RWPE2 (cell line): ENCODE data around the gene GGCT.

Experiments
- ATAC-seq: fragments of 200-7000 bp; cut with Tn5 transposase; 3 replicates; pipeline ENCODE4 v1.9.1; 2021; ENCODE audit warnings: low read depth
- DNase-seq: peaks from one replicate; pipeline ENCODE4 v3.0.0-alpha.2; 2020; ENCODE audit warnings: low spot score
- H3K27ac ChIP-seq: fragments of 450-650 bp; 2 replicates; pipeline ENCODE4 v1.5.1; 2017; ENCODE audit warnings: mild to moderate bottlenecking; ENCODE audit not compliant: poor library complexity, severe bottlenecking
- H3K27me3 ChIP-seq: fragments of 250-450 bp; sonication (Bioruptor Pico); 2 replicates; pipeline ENCODE4 v1.5.1; 2021; ENCODE audit warnings: mild to moderate bottlenecking, moderate library complexity; ENCODE audit not compliant: insufficient read depth, poor library complexity, severe bottlenecking
- H3K36me3 ChIP-seq: fragments of 250-450 bp; sonication (Bioruptor Pico); 2 replicates; pipeline ENCODE4 v1.5.1; 2020; ENCODE audit warnings: low read depth, mild to moderate bottlenecking, moderate library complexity
- H3K4me1 ChIP-seq: fragments of 250-450 bp; sonication (Bioruptor Pico); 2 replicates; pipeline ENCODE4 v1.5.1; 2021; ENCODE audit warnings: mild to moderate bottlenecking, moderate library complexity; ENCODE audit not compliant: insufficient read depth, poor library complexity, severe bottlenecking
- H3K4me3 ChIP-seq: fragments of 250-450 bp; sonication (Bioruptor Pico); 2 replicates; pipeline ENCODE4 v1.5.1; 2021; ENCODE audit warnings: mild to moderate bottlenecking, moderate library complexity; ENCODE audit not compliant: severe bottlenecking
- H3K9me3 ChIP-seq: fragments of 250-450 bp; sonication (Bioruptor Pico); 2 replicates; pipeline ENCODE4 v1.5.1; 2021; ENCODE audit warnings: mild to moderate bottlenecking, moderate library complexity; ENCODE audit not compliant: severe bottlenecking
- TF ChIP-seq, protein P1 (sequence below): fragments of 450-650 bp; IDR thresholded peaks from one replicate; pipeline ENCODE4 v1.5.1; 2017; ENCODE audit warnings: mild to moderate bottlenecking, moderate library complexity; ENCODE audit not compliant: poor library complexity, severe bottlenecking

Gene GGCT

DNA sequence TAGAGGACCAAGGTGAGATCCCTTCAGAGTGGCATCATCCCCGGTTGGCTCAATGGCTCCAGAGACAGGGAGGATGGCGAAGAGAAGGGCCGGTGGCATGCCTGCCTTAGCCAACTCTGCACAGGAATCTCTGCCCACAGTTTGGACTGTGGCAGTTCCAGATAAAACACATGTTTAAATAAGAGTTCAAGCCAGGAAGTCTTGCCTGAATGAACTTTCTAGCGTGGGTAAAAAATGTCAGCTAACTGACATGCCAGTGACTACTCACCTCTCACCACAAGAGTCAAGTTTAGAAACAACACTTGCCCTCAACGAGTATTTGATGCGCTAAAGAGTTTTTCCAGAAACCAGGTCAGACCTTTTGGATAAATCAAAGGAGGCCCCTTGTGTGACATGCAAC is 29.0 kb downstream of the GGCT start:
- Histone ChIP-seq H3K36me3 (no peaks in the 10 kb centered on the region), H3K27me3 (no peaks in the 10 kb centered on the region), H3K4me1 (peaks cover 9% of the 10 kb centered on the region), H3K4me3 (no peak overlapping the region), H3K9me3 (no peaks in the 10 kb centered on the region), H3K27ac (no peak overlapping the region)
- DNase-seq = no peak
- TF ChIP-seq, protein P1, sequence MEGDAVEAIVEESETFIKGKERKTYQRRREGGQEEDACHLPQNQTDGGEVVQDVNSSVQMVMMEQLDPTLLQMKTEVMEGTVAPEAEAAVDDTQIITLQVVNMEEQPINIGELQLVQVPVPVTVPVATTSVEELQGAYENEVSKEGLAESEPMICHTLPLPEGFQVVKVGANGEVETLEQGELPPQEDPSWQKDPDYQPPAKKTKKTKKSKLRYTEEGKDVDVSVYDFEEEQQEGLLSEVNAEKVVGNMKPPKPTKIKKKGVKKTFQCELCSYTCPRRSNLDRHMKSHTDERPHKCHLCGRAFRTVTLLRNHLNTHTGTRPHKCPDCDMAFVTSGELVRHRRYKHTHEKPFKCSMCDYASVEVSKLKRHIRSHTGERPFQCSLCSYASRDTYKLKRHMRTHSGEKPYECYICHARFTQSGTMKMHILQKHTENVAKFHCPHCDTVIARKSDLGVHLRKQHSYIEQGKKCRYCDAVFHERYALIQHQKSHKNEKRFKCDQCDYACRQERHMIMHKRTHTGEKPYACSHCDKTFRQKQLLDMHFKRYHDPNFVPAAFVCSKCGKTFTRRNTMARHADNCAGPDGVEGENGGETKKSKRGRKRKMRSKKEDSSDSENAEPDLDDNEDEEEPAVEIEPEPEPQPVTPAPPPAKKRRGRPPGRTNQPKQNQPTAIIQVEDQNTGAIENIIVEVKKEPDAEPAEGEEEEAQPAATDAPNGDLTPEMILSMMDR = no peak
- no peak for ATAC-seq

DNA sequence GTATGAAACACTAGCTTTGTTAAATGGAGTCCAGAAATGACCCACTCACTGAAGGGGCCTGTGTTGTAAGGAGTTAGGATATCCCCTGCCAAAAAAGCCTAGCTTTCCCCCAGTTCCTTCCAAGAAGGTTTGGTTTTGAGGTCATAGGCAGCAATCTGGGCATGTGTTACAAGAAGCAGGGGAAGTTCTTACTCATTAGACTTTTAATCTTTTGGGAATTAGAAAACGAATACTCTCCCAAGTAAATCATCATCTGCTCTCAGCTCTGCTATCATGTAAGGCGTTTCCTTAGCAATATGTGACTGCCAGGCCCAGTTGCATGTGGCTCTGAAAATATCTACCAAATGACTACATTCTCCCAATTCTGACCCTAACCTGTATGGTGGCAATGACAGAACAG is 29.7 kb downstream of the GGCT start:
- no peak for ATAC-seq
- Histone ChIP-seq H3K9me3 (no peaks in the 10 kb centered on the region), H3K4me1 (peaks cover 9% of the 10 kb centered on the region), H3K4me3 (no peak overlapping the region), H3K36me3 (no peaks in the 10 kb centered on the region), H3K27me3 (no peaks in the 10 kb centered on the region), H3K27ac (no peak overlapping the region)
- no peak for DNase-seq
- TF ChIP-seq, protein P1 = no peak

GRCh38 chr7:30474485-30474884 is 30.1 kb downstream of the GGCT start:
- no peak for ATAC-seq
- Histone ChIP-seq H3K27me3 (no peaks in the 10 kb centered on the region), H3K36me3 (no peaks in the 10 kb centered on the region), H3K4me3 (no peak overlapping the region), H3K9me3 (no peaks in the 10 kb centered on the region), H3K27ac (no peak overlapping the region), H3K4me1 (peaks cover 9% of the 10 kb centered on the region)
- TF ChIP-seq, protein P1 = no peak
- DNase-seq = no peak

GRCh38 chr7:30473903-30474302 is 30.7 kb downstream of the GGCT start:
- no peaks in the 10 kb centered on the region for H3K9me3 ChIP-seq
- H3K27ac ChIP-seq = no peak overlapping the region
- H3K4me3 ChIP-seq = no peak overlapping the region
- H3K4me1 ChIP-seq = peaks cover 3% of the 10 kb centered on the region
- ATAC-seq (no peak), DNase-seq (no peak)
- no peaks in the 10 kb centered on the region for H3K36me3 ChIP-seq
- H3K27me3 ChIP-seq = no peaks in the 10 kb centered on the region
- TF ChIP-seq, protein P1 = no peak

GRCh38 chr7:30472784-30473775 is 31.5 kb downstream of the GGCT start:
- Histone ChIP-seq H3K27ac (no peak overlapping the region), H3K36me3 (no peaks in the 10 kb centered on the region), H3K4me1 (peaks cover 2% of the 10 kb centered on the region), H3K4me3 (no peak overlapping the region), H3K27me3 (no peaks in the 10 kb centered on the region), H3K9me3 (no peaks in the 10 kb centered on the region)
- ATAC-seq (no peak), DNase-seq (no peak)
- TF ChIP-seq, protein P1 = no peak
